ENCODE data around the gene PAH.

DNA sequence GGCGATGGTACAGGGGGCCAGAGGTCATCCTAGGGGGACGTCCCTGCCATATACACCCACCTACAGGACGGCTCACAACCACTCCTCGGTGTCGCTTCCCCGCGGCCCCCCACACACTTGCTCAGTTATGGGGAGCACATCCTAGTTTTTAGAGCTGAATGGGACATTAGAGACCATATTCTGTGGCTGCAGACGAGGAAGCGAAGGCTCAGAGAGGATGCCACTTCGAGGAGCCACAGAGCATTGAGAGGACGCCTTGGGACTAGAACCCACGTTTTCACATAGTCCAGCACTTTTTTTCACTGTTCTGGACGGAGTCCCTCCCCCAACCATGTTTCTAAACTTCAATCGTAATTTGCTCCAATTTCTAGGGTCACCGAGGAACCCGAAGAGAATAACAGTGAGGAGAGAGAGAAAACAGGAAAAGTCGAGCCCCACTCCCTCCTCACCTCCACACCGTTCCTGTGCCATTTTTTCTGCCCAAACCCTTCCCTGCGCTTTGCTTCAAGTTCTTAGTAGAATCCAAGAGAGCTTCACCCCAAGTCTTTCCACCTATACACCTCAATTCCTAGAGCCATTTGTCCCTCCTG lies 39.8 kb upstream of the PAH start:
- TF ChIP-seq, protein P1, sequence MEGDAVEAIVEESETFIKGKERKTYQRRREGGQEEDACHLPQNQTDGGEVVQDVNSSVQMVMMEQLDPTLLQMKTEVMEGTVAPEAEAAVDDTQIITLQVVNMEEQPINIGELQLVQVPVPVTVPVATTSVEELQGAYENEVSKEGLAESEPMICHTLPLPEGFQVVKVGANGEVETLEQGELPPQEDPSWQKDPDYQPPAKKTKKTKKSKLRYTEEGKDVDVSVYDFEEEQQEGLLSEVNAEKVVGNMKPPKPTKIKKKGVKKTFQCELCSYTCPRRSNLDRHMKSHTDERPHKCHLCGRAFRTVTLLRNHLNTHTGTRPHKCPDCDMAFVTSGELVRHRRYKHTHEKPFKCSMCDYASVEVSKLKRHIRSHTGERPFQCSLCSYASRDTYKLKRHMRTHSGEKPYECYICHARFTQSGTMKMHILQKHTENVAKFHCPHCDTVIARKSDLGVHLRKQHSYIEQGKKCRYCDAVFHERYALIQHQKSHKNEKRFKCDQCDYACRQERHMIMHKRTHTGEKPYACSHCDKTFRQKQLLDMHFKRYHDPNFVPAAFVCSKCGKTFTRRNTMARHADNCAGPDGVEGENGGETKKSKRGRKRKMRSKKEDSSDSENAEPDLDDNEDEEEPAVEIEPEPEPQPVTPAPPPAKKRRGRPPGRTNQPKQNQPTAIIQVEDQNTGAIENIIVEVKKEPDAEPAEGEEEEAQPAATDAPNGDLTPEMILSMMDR (IDR thresholded peaks at IDR 0.05) = no peak
- TF ChIP-seq POLR2AphosphoS5 (IDR thresholded peaks at IDR 0.05) (no peak), EP300 (IDR thresholded peaks at IDR 0.05) (no peak), POLR2A (IDR thresholded peaks at IDR 0.05; ENCODE audit: low read depth) (no peak)

Data from esophagus muscularis mucosa (tissue), 4 donors.